Measurements from ENCODE around the gene MORN5. TPM values are rescaled to one million over a fixed set of nuclear protein-coding genes. Genes with fewer than 3 reads are reported as not detected.
A peak's percentile ranks its signal among the peaks of the same experiment; 100 is the strongest.

The MORN5 gene
- total and polyA plus RNA-seq, 9 of the 15 experiments (the other 6 are each of a cell fraction or from before 2014, with no cell fraction given): not detected

DNA sequence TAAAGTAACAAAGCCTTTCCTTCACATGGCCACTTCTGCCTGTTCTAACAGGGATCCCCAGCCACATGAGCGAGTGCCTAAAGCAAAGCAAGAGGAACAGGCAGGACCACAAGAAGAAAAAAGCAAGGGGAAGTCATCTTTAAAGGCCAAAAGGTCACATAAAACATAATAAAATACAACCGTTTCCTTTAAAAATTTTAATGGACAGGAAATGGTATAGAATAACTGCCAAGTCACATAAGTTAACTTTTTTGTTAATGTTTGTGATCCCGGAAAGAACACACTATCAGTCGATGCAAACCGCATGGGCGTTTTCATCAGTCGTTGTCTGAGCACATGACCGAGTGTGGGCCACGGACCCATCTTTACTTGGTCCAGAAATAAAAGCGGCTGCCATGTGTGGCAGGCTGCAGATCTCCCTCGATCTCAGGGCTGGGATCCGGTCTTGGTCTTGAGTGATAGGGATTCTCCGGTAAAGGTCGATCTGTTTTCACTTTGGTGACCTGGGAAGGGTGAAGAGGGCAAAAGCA is 15.8 kb upstream of the MORN5 start (continued):
- no peak for TF ChIP-seq ASH1L (IDR thresholded peaks at IDR 0.05; ENCODE audit: borderline replicate concordance, low read depth, partially characterized antibody)
- no peak for TF ChIP-seq TAF1 (IDR thresholded peaks at IDR 0.05; ENCODE audit: control insufficient read depth, extremely low read depth, insufficient read depth, low read length, severe bottlenecking)
- TF ChIP-seq KAT8 (IDR thresholded peaks at IDR 0.05; ENCODE audit: low read depth): no peak
- TF ChIP-seq MAFG (tag; conservative IDR thresholded peaks at IDR 0.05): no peak
- TF ChIP-seq PRMT5 (CRISPR knock-in tag; IDR thresholded peaks at IDR 0.05): no peak
- no peak for TF ChIP-seq HDAC3 (IDR thresholded peaks at IDR 0.05; ENCODE audit: borderline replicate concordance, partially characterized antibody)

DNA sequence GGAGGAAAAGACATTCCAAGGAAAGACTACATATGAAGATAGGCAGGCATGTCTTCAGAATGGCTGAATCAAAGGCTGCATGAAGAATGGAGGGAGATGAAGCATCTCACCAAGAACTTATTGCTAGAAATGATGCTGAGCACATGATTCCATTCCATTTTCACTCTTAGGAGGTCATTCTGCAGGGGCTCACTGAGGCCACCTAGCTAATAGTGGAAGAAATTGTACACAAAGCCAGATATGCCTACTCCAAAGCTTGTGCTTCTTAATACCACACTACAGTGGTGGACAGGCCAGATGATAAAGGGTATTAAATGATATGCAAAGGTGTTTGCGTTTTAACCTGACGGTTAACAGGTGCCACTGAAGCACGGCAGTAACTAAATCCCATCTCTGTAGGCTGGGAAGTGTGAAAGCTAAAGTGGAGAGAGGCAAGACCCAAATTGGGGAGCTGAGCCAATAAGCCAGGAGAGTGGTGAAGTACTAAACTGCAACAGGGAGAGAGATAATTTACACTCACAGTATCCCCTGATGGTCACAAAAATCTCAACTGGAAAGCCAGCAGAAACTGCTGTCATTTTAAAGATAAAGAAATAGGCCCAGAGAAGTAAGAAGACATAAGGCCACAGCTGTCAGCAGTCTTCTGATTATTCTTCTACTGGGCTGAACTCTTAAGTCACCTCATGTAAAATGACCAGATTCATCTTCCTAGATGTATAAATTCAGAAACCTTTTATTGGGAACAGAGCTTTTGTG is 14.7 kb upstream of the MORN5 start:
- ATAC-seq: peak; percentile 79
- TF ChIP-seq CBFA2T2 (conservative IDR thresholded peaks at IDR 0.05) (peak; percentile 39; the same call in 1 of the 2 replicates), RCOR1 (IDR thresholded peaks at IDR 0.05; ENCODE audit: borderline replicate concordance in 1 of 2, low read depth in 2 of 2, low read length in 2 of 2) (peak in 1 of 2 experiments; percentile 7; a peak in 1 of 4 replicates), COPS2 (conservative IDR thresholded peaks at IDR 0.05) (no peak), GTF2A2 (tag; IDR thresholded peaks at IDR 0.05) (no peak), PTBP1 (IDR thresholded peaks at IDR 0.05; ENCODE audit: low read depth, low read length) (no peak), CHD1 (IDR thresholded peaks at IDR 0.05; ENCODE audit: low read length) (no peak), ZNF778 (CRISPR knock-in tag; IDR thresholded peaks at IDR 0.05) (no peak), CTCF (IDR thresholded peaks at IDR 0.05 in 2 of 3, conservative IDR thresholded peaks at IDR 0.05 in 1 of 3; ENCODE audit: insufficient read depth in 2 of 3, low read depth in 1 of 3, low read length in 3 of 3) (peak; percentile 37 to 47 (median 39); a peak in 4 of 6 replicates)
- TF ChIP-seq, protein P1, sequence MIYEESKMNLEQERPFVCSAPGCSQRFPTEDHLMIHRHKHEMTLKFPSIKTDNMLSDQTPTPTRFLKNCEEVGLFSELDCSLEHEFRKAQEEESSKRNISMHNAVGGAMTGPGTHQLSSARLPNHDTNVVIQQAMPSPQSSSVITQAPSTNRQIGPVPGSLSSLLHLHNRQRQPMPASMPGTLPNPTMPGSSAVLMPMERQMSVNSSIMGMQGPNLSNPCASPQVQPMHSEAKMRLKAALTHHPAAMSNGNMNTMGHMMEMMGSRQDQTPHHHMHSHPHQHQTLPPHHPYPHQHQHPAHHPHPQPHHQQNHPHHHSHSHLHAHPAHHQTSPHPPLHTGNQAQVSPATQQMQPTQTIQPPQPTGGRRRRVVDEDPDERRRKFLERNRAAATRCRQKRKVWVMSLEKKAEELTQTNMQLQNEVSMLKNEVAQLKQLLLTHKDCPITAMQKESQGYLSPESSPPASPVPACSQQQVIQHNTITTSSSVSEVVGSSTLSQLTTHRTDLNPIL (CRISPR knock-in tag; IDR thresholded peaks at IDR 0.05): no peak
- TF ChIP-seq, protein P2, sequence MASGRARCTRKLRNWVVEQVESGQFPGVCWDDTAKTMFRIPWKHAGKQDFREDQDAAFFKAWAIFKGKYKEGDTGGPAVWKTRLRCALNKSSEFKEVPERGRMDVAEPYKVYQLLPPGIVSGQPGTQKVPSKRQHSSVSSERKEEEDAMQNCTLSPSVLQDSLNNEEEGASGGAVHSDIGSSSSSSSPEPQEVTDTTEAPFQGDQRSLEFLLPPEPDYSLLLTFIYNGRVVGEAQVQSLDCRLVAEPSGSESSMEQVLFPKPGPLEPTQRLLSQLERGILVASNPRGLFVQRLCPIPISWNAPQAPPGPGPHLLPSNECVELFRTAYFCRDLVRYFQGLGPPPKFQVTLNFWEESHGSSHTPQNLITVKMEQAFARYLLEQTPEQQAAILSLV (tag; IDR thresholded peaks at IDR 0.05): no peak

More for the DNA sequence above, 14.7 kb upstream of the MORN5 start:
- no peaks in the 10 kb centered on the region for H3K27me3 ChIP-seq (ENCODE audit: control insufficient read depth in 2 of 2, insufficient read depth in 2 of 2, low read length in 2 of 2)
- peaks cover 14% of the 10 kb centered on the region for H4K20me1 ChIP-seq (replicated peaks; ENCODE audit: control insufficient read depth, insufficient read depth, low read length)
- H3K4me1 ChIP-seq (replicated peaks in 1 of 2; ENCODE audit: control insufficient read depth in 2 of 2, insufficient read depth in 2 of 2, low read length in 2 of 2): peaks cover 0 to 3% of the 10 kb centered on the region in 2 experiments; a peak in 2 of 5 replicates
- WGBS (ENCODE audit: insufficient coverage, low coverage, missing lambda C conversion rate): 91% methylated on average over 3 of the region's 3 CpGs
- H3K9me1 ChIP-seq (ENCODE audit: control insufficient read depth, insufficient read depth, low read length): no peaks in the 10 kb centered on the region
- no peak overlapping the region for H2AFZ ChIP-seq (ENCODE audit: low read depth, low read length)
- no peak overlapping the region for H3K27ac ChIP-seq (ENCODE audit: extremely low read depth, low read depth, low read length)
- POLR2A ChIA-PET: interaction anchor here (0.6 to 1.7 kb wide), 3 partner anchors 11 to 301 kb away, joined by 3 to 5 read pairs (median 3); no protein-coding TSS in a partner anchor
- no peaks in the 10 kb centered on the region; the same call in 2 of the 3 replicates for H3K79me2 ChIP-seq (ENCODE audit: control insufficient read depth, insufficient read depth, low read length)
- DNase-seq (ENCODE audit: extremely low read depth in 1 of 4, low spot score in 3 of 4) (peak in 1 of 4 experiments; percentile 16), FAIRE-seq (peak; percentile 73)
- H3K4me3 ChIP-seq: no peak overlapping the region
- peaks cover 81% of the 10 kb centered on the region for H3K36me3 ChIP-seq (ENCODE audit: control insufficient read depth, insufficient read depth, low read length)
- no peak overlapping the region for H3K4me2 ChIP-seq (ENCODE audit: insufficient read depth, low read length)
- no peak overlapping the region for H3K9ac ChIP-seq (ENCODE audit: insufficient read depth in 1 of 2, low read depth in 2 of 2, low read length in 2 of 2)
- BruUV-seq (replicated peaks): no TSS peak
- intact Hi-C loops (cut with micrococcal nuclease) (no loop called here), in situ Hi-C loops (cut with MboI) (no loop called here)
- CTCF ChIA-PET (ENCODE audit: low intra/inter-chr PET ratio): interaction anchor here (0.5 kb wide), 1 partner anchor 27 kb away, joined by 3 read pairs; no protein-coding TSS in a partner anchor
- H3K9me3 ChIP-seq (replicated peaks; ENCODE audit: control insufficient read depth, insufficient read depth, low read depth, low read length): no peaks in the 10 kb centered on the region

Measured in K562 (cell line).